ENCODE results near the gene MOSMO. TPM values are rescaled to one million over a fixed set of nuclear protein-coding genes. Genes with fewer than 3 reads are reported as not detected.

MOSMO gene
- total and polyA plus RNA-seq, 11 donors = 8.7 to 15.0 (median 11.7) TPM

GRCh38 chr16:22050963-22051362 lies 43.1 kb downstream of the MOSMO start:
- WGBS, 4 donors = 92 to 98% (median 95%) methylated on average over 4 of the region's 4 CpGs
- ATAC-seq = no peak
- intact Hi-C loops (cut with DNase I) = no loop called here

GRCh38 chr16:22052980-22053379 lies 45.1 kb downstream of the MOSMO start:
- ATAC-seq = no peak
- no peak overlapping the region for H3K27ac ChIP-seq
- no peaks in the 10 kb centered on the region for H3K27me3 ChIP-seq
- peaks cover 0 to 12% (median 0%) of the 10 kb centered on the region in 12 donors for H3K4me1 ChIP-seq
- no peak overlapping the region for H3K4me3 ChIP-seq
- no peaks in the 10 kb centered on the region for H3K9me3 ChIP-seq
- intact Hi-C loops (cut with DNase I) = no loop called here
- 80 to 83% (median 81%) methylated on average over 6 of the region's 6 CpGs for WGBS, 4 donors
- no peak for TF ChIP-seq POLR2A (IDR thresholded peaks at IDR 0.05)
- no peak for TF ChIP-seq CTCF (IDR thresholded peaks at IDR 0.05)
- no peak for DNase-seq
- peaks cover 0 to 5% (median 0%) of the 10 kb centered on the region in 9 donors for H3K36me3 ChIP-seq

More at GRCh38 chr16:22050963-22051362, 43.1 kb downstream of the MOSMO start:
- TF ChIP-seq POLR2A (IDR thresholded peaks at IDR 0.05) = no peak
- TF ChIP-seq CTCF (IDR thresholded peaks at IDR 0.05) = no peak
- peaks cover 0 to 5% (median 0%) of the 10 kb centered on the region in 9 donors for H3K36me3 ChIP-seq
- peaks cover 0 to 12% (median 8%) of the 10 kb centered on the region in 12 donors for H3K4me1 ChIP-seq
- H3K27me3 ChIP-seq = no peaks in the 10 kb centered on the region
- DNase-seq = no peak
- H3K9me3 ChIP-seq = no peaks in the 10 kb centered on the region
- no peak overlapping the region for H3K4me3 ChIP-seq
- no peak overlapping the region for H3K27ac ChIP-seq

GRCh38 chr16:22053921-22054341 lies 46.0 kb downstream of the MOSMO start:
- intact Hi-C loops (cut with DNase I) = no loop called here
- H3K27ac ChIP-seq = no peak overlapping the region

More at GRCh38 chr16:22053921-22054341, 46.0 kb downstream of the MOSMO start:
- H3K27me3 ChIP-seq = no peaks in the 10 kb centered on the region
- TF ChIP-seq CTCF (IDR thresholded peaks at IDR 0.05) = no peak
- peaks cover 0 to 12% (median 0%) of the 10 kb centered on the region in 12 donors for H3K4me1 ChIP-seq
- H3K36me3 ChIP-seq = peaks cover 0 to 5% (median 0%) of the 10 kb centered on the region in 9 donors
- H3K9me3 ChIP-seq = no peaks in the 10 kb centered on the region
- no peak for DNase-seq
- no peak for ATAC-seq
- H3K4me3 ChIP-seq = no peak overlapping the region
- WGBS, 4 donors = 94 to 98% (median 96%) methylated on average over 4 of the region's 4 CpGs

Data from heart left ventricle (tissue), 16 donors.